Measurements from ENCODE around the gene CEMIP.

The CEMIP gene

DNA sequence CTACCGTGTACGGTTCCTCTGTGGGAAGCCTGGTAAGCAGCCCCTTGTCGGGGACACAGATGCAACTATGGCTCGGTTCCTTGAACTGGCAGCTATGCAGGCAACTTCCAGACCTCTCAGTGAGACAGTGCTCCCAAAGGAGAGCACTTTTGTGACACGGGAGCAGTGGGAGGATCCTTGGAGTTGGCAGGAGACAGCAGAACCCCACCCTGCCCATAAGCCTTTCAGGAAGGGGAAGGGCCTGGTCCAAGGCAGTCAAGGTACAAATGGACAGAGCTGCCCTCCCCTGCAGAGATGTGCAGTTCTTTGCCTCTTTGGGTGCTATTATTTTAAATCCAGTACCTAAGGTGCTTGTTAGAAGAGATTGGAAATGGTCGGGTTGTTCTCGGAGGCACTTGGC, 115.9 kb downstream of the CEMIP start:
- POLR2A ChIA-PET, result no interaction called here
- TF ChIP-seq, protein P1, sequence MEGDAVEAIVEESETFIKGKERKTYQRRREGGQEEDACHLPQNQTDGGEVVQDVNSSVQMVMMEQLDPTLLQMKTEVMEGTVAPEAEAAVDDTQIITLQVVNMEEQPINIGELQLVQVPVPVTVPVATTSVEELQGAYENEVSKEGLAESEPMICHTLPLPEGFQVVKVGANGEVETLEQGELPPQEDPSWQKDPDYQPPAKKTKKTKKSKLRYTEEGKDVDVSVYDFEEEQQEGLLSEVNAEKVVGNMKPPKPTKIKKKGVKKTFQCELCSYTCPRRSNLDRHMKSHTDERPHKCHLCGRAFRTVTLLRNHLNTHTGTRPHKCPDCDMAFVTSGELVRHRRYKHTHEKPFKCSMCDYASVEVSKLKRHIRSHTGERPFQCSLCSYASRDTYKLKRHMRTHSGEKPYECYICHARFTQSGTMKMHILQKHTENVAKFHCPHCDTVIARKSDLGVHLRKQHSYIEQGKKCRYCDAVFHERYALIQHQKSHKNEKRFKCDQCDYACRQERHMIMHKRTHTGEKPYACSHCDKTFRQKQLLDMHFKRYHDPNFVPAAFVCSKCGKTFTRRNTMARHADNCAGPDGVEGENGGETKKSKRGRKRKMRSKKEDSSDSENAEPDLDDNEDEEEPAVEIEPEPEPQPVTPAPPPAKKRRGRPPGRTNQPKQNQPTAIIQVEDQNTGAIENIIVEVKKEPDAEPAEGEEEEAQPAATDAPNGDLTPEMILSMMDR (IDR thresholded peaks at IDR 0.05; ENCODE audit: control extremely low read depth, extremely low read depth, low read depth, missing control alignments), result no peak
- CTCF ChIA-PET, result no interaction called here
- DNase-seq (ENCODE audit: extremely low spot score), result no peak

DNA sequence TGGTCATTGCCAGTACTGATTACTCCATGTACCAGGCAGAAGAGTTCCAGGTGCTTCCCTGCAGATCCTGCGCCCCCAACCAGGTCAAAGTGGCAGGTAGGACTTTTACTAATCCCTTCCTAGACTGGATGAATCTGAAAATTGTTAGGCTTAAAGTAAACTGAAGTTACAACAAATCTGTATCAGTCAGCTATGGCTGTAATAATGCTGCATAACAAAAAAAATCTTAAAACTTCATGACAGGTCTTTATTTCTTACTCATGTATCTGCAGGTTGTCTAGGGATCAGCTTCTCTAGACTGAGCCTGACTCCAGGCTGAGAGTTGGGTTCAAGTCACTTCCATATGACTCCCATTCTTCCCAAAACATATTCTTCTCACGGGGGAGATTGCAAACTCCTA, 116.8 kb downstream of the CEMIP start:
- CTCF ChIA-PET, result no interaction called here

DNA sequence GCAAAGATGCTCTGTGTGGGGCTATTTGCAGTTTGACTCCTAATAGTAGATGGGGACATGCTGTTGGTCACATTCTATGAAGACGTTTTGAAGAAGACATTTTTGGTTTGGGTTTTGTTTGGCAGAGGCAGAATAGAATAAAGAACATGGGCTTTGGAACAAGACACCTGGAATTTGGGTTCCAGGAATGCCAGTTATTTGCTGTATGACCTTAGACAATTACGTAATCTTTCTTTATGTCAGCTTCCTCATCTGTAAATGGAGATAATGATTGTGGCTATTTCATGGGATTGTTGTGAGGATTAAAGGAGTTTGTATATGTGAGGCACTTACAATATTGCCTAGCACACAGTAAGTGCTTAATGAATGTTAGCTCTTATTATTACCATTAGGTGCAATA, 118.9 kb downstream of the CEMIP start:
- TF ChIP-seq, protein P1 (IDR thresholded peaks at IDR 0.05; ENCODE audit: control extremely low read depth, extremely low read depth, low read depth, missing control alignments), result no peak
- ChIA-PET POLR2A (no interaction called here), CTCF (no interaction called here)
- no peak for DNase-seq (ENCODE audit: extremely low spot score)

More for the DNA sequence above, 116.8 kb downstream of the CEMIP start:
- POLR2A ChIA-PET, result no interaction called here
- no peak for DNase-seq (ENCODE audit: extremely low spot score)
- TF ChIP-seq, protein P1 (IDR thresholded peaks at IDR 0.05; ENCODE audit: control extremely low read depth, extremely low read depth, low read depth, missing control alignments), result no peak

- no peak for DNase-seq (ENCODE audit: extremely low spot score)
- CTCF ChIA-PET, result no interaction called here
- TF ChIP-seq, protein P1 (IDR thresholded peaks at IDR 0.05; ENCODE audit: control extremely low read depth, extremely low read depth, low read depth, missing control alignments), result no peak
- POLR2A ChIA-PET, result no interaction called here
Observed at GRCh38 chr15:80902298-80902801, 123.2 kb downstream of the CEMIP start.

DNA sequence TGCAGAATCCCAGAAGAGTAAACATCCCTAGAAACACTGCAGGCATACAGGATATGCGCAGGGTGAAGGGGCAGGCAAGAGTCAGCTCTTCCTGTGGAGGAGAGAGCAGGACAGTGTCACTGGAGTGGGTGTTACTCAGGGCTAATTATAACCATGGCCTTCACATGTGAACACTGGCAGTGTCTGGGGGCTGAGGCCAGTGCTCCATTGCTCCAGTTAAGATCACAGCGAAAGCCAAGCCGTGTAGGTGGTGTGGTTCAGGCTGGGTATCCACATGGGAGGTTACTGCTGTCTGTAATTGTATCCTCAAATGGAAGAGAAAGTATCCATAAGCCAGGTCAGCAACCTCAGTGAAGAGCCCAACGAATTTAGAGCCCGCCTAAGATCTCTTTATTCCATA, 125.8 kb downstream of the CEMIP start:
- TF ChIP-seq, protein P1 (IDR thresholded peaks at IDR 0.05; ENCODE audit: control extremely low read depth, extremely low read depth, low read depth, missing control alignments), result no peak
- CTCF ChIA-PET, result no interaction called here
- DNase-seq (ENCODE audit: extremely low spot score), result no peak
- POLR2A ChIA-PET, result no interaction called here

DNA sequence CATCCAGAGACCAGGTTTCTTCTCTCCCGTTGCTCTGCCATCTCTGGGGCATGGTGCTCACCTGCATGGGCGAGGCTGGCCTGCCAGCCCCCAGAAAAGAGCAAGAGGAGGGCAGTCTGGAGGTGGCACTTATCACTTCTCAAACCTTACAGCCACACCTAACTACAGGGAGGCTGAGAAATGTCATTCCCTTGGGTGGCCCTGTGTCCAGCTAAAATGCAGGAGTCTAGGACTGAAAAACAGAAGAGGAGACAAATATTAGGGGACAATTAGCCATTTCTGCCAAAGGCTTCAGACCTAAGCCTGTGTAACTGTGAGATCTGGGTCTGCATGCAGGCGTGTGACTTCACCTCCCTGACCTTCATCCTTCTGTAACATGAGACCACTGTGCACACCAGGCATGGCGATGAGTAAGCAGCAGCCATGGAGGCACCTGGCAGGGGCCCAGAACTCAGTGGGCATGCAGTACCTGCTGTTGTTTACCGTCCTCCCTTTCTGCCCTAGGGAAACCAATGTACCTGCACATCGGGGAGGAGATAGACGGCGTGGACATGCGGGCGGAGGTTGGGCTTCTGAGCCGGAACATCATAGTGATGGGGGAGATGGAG, 127.1 kb downstream of the CEMIP start:
- ChIA-PET POLR2A (no interaction called here), CTCF (no interaction called here)
- TF ChIP-seq, protein P1 (IDR thresholded peaks at IDR 0.05; ENCODE audit: control extremely low read depth, extremely low read depth, low read depth, missing control alignments), result no peak
- DNase-seq (ENCODE audit: extremely low spot score), result no peak

Data from GM10248 (cell line).